EH (cell line): ENCODE results near the gene RDH12.
"Not testable (repeated sequence)": the region's sequence is repeated elsewhere in the genome, so short reads cannot be mapped to it uniquely, and the experiment has no call there.

Source experiments
- DNase-seq: peaks from one replicate; pipeline ENCODE4 v3.0.0-alpha.2; 2015; ENCODE audit warnings: low read depth

The RDH12 gene

DNA sequence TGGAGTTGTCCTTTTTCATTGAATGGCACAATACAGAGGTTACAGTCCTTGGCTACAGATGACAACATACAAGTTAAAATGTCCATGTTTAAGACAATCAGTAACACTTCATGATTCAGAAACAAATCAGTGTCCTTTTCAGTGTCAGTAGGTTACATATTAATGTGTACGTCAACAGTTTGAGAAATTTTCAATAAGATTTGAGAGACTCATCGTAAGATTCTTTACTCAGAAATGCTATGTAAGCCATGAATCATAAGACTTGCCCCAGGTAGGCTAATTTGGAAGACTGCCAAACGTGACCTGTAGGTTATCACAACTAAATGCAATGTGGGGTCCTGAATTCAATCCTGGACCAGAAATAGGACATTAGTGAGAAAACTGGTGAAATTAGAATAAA is 3.5 kb downstream of the RDH12 start:
- DNase-seq, result no peak

DNA sequence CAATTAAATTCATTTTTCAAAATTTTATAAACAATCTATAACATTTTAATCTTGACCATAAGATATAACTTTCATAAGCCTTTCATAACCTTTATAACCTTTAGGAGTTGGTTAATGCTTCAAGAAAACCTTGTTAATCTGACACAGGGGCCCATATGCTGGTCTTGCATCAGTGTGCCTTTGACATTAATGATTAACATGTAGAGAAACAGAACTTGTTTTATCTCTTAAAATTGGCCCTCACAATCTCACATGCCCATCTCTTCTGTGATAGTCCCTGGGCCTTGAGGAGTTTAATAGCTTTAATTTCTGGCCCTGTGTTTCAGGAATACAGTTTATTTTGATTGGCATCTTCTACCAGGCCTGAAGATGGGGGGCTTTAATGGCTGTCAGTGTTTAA is 7.7 kb downstream of the RDH12 start:
- not testable (repeated sequence) for DNase-seq

DNA sequence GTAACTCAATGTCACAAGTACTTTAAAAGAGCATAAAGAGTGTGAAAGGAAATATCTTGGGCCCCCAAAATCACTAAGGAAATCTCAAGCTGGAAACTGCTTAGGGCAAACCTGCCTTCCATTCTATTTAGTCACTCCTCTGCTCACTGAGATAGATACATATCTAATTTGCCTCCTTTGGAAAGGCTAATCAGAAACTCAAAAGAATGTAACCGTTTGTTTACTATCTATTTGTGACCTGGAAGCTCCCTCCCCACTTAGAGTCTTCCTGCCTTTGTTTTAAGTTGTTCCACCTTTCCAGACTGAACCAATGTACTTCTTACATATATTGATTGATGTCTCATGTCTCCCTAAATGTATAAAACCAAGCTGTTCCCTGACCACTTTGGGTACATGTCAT is 8.1 kb downstream of the RDH12 start:
- DNase-seq, result not testable (repeated sequence)

DNA sequence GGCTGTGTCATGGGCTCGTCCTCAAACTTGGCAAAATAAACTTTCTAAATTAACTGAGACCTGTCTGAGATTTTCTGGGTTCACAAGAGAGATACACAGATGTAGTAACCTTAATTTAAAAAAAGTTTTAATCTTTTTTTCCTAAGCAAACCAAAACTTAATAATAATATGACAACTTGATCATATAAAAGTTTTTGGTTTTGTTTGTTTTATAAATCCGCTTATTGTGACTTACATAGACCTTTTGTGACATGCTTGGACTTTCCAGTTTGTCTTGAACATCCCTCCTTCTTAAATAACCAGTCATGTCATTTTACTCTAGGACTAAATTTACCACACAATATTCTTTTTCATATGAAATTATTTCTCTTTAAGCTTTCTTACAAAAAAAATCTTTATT is 8.5 kb downstream of the RDH12 start:
- DNase-seq, result no peak

DNA sequence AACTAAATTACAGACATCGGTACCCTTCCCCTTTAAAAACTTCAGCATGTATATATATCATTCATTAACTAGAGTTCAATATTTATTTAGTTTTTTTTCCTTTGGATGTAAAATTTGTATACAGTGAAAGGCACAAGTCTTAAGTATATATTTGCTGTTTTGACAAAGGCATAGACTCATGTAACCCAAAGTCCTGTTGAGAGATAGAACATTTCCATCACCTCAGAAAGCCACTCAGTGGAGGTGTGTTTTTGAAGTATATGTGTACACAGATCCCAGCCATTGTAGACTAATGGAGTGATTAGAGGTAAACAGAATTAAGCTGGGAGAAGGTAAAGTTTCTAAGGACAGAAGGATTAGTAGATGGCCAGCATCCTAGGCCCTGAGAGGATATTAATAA is 15.4 kb downstream of the RDH12 start:
- no peak for DNase-seq

DNA sequence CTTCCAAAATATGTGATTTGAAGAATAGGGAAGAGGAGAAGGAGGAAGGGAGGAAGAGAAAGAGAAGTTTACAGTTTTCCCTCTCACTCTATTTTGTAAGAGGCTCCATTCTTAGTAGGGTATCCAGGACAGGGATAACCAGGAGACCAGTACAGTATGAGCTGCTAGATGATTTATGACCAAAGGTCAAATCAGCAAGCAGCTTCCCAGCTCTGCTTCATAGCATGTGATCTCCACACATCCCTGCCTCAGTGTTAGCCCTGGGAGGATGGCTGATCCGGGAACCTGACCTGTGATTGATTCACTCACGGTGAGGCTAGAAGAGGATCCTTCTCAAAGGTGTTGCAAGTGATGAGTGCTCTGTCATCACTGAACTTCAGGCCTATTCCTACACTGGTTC is 16.6 kb downstream of the RDH12 start:
- no peak for DNase-seq

DNA sequence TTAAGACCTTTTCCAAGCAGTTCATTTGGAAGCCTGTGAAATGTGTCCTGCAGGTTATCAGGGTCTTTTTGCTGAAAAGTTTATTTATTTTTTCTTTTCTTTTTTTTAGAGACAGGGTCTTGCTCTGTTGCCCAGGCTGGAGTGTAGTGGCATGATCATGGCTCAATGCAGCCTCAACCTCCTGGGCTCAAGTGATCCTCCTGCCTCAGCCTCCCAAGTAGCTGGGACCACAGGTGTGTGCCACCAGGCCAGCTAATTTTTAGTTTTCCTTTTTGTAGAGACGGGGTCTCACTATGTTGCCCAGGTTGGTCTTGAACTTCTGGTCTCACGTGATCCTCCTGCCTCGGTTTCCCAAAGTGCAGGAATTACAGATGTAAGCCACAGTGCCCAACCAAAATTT is 17.7 kb downstream of the RDH12 start:
- DNase-seq, result not testable (repeated sequence)

DNA sequence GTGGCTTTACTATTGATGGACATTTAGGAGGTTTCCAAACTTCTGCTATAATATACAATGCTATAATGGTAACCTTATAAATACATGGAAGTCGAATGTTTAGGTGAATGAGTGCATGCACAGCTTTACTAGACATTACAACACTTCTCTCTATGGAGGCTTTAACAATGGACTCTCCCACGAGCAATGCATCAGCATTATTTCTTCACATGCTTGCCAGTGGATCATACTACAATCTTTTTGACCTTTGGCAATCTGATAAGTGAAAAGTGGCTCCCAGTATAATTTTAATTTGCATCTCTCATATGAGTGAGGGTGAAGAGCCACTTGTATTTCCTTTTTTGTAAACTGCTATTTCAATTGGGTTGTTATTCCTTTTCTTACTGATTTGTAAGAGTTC is 18.2 kb downstream of the RDH12 start:
- no peak for DNase-seq

DNA sequence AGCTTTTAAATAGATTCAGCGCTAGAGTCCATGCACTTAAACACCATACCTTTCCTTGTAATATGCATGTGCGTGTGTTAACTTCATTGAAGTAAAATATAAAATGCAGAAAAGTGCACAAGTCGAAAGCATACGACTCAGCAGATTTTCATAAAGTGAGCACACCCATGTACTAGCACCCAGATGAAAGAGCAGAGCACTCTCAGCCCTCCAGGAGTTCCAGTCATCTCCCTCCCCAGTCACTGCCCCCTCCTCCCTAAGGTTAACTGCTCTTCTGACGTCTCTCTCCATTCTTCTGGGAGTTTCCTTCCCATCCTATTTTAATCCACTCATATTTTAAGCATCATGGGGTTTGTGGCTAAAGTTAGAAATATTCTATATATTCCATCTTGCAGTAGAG is 20.2 kb downstream of the RDH12 start:
- no peak for DNase-seq

DNA sequence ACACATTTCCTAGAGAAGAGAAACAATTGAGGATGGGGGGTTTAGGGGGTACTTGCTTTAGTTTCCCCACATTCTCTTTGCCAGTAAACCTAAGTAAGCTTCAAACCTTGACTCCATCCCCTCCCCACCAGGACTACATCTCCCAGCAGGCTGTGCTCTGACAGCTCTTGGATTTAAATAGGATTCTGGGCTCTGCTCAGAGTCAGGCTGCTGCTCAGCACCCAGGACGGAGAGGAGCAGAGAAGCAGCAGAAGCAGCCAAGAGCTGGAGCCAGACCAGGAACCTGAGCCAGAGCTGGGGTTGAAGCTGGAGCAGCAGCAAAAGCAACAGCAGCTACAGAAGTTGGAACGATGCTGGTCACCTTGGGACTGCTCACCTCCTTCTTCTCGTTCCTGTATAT is 20.6 kb downstream of the RDH12 start:
- peak; percentile 43 for DNase-seq

DNA sequence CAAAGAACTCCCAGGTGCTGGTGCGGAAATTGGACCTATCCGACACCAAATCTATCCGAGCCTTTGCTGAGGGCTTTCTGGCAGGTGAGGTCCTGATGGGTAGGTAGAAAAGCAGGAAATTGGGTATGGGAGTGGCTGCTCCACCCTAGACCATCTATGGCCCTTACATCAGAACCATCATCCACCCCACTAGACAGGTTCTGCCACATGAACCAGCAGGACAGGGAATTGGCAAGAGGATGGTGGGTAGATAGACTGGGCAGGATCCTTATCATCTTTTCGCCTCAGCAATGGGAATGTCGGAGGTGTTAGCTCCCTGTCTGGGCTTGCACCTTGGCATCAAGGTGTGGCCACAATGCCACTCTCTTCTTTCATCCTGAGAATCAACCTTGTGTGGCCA is 23.5 kb downstream of the RDH12 start:
- DNase-seq, result no peak

DNA sequence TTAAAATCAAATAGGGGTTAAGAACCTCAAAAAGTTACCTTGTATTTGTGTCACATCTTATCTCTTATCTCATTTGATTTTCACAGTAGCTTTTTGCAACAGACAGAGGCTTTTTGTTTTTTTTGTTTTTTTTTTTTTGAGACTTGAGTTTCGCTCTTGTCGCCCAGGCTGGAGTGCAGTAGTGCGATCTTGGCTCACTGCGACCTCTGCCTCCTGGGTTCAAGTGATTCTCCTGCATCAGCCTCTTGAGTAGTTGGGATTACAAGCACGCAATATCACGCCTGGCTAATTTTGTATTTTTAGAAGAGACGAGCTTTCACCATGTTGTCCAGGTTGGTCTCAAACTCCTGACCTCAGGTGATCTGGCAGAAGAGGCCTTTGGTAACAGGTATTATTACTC is 25.7 kb downstream of the RDH12 start:
- DNase-seq, result no peak

DNA sequence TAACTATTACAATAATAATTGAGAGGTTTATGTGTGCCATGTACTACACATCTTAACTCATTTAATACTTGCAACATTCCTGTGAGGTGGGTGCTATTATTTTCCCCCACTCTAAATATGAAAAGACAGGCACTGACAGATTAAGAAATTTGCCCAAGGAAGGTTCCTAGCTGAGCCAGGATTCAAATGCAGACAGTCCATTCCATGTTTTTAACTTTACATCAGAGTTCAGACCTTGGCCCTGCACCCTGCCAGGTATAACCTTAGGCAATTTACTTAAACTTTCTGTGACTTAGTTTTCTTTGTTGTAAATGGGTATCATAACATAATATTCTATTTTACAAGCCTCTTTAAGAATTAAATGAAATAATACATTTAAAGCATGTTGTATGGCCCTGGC is 26.6 kb downstream of the RDH12 start:
- DNase-seq, result no peak

DNA sequence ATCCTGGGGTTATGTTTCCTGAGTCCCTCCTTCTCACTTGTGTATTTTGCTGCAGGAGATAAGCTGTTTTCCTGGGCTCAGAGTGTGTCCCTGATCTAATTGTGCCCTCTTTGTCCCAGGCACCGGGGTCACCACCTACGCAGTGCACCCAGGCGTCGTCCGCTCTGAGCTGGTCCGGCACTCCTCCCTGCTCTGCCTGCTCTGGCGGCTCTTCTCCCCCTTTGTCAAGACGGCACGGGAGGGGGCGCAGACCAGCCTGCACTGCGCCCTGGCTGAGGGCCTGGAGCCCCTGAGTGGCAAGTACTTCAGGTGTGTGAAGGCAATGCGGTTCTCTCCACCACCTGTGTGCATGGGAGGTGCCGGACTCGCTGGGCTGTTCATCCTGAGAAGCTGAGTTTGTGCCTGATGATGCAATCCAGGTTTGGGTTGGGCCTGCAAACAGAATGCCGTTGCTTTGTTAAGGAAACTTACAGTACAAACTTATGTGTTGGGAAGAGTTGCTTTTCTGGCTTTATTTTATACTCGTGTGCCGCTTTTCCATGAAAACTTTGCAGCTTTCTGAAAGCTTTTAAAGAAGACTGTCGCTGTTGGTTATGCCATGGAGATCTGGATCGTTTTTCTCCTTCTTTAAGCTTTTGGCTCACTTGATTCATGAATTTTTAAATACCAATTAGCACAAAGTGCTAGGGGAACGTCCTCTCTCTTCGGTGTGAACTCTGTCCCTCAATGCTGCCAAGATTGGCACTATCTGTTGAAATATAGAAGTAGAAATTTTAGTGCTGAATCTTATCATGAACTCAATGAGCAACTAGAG is 27.6 kb downstream of the RDH12 start:
- no peak for DNase-seq

DNA sequence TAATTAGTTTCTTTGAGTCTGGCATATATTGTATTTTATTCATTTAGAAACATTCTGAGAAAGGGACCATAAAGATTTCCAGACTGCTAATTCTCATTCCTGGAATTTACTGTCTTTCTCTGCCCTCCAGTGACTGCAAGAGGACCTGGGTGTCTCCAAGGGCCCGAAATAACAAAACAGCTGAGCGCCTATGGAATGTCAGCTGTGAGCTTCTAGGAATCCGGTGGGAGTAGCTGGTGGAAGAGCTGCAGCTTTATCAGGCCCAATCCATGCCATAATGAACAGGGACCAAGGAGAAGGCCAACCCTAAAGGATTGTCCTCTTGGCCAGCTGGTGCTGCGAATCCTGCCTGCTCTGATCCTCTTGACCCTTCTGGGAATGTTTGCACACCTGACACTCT is 31.9 kb downstream of the RDH12 start:
- no peak for DNase-seq

DNA sequence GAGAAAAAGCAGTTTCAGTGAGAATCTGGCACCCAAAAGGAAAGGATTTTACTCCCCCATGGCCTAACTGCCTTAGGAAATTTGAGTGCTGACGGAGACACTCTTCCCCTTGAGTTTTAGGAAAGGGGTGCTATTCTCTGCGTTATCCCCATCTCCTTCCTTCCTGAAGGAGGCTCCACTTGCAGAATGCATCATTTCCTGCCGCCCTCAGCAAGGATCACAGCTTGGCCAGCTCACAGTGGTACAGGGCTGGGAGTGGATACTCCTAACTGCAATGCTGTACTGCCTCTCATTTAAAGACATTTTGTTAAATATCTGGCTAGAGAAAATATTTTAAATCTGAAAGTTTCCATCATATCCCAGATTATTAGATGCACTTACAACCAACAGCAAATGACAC is 33.0 kb downstream of the RDH12 start:
- DNase-seq, result peak; percentile 9

DNA sequence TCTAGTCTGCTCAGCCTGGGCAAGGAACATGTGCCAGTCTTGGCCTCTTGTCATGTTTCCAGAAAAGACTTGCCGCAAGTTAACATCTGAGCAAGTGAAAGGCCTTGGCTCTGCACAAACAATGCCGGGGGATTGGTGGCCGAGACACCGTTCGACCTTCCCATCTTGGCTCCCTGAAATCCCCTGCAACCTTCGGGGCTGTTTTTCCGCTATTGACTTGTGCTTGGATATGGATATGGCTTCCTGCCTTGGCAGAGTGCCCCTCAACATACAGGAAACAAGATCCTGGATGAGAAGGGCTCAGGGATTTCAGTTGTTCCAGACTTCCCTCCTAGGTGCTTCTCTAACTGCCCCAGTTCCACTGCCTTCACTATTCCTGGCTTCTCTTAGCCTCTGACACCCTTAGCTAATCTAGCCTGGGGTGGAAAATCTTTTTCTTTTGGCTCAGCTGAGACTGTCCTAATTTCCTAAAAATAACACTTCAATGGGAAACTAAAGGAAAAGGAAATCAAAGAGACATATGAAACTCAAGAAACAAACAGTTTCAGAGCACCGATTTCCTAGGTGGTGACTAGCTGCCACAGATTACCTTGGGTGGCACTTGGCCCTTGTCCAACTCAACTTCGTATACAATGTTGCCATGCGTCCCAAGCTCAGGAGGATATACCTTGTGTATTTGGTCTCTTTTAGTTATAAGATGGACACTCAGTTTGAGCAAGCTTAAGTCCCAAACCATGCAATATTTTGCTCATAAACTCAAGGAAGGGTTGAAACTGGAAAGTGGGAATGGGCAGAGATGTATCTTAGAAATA is 33.9 kb downstream of the RDH12 start:
- no peak for DNase-seq

DNA sequence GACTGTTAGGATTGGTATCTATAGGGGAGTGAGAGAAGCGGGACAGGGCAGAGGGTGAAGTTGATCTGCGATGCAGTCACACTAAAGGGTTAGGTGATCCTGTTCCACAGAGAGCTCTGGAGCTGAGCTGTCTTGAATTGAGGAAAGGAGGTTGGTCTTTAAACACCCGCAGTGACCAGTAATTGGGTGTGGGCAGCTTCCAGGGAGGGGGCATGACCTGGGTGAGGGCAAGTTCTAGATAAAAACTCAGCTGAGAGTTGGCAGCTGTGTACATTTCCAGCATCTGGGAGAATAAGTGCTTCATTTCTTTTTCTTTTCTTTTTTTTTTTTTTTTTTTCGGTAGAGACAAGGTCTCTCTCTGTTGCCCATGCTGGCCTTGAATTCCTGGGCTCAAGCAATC is 35.1 kb downstream of the RDH12 start:
- no peak for DNase-seq

DNA sequence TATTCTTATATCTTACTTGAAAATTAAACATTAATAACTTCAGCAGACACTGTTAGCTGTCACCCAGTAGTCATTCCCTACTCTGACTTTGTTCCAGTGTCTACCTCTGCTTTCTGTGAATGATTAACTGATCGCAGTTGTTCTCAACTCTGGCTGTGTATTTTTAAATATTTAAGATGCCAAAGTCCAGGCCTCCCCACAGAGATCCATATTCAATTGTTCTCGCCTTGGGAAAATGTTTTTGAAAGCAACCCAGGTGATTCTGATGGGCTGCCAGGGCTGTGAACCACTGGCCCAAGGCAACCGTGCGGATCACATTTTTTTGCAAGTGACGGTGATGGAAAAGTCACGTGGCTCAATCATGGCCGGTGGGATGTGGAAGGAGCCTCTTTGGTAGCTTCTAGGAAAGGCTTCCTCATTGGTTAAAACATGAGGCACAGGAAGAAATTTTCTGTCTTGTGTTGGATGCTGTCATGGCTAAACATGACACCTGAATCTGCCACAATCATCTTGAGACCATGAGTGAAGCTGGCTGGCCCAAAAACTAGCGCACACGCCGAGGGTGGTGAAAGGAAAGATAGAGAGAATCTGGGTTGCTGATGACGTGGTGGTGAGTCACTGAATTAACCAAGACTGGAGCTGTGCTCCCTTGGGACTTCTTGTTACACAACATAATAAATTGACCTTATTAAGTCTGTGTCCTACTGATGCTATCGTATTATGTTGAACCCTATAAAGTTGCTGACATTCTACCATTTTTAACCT is 37.2 kb downstream of the RDH12 start:
- DNase-seq, result peak; percentile 90

DNA sequence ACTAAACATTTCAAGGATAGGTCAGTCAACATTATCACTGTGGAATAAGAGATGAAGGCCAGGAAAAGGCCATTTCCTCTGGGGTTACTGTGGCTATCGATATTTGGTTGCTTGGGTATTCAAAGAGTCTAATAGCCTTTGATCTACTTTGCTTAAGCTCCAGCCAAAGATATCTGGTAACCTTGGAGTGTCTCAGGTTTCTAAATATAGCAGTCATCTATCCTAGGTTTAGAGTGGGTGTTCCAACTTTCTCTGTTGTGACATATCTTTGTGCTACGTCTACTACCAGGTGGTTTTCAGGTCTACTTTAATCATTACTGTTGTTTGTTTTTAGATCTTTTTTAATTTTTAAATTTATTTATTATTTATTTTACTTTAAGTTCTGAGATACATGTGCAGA is 42.4 kb downstream of the RDH12 start:
- no peak for DNase-seq

DNA sequence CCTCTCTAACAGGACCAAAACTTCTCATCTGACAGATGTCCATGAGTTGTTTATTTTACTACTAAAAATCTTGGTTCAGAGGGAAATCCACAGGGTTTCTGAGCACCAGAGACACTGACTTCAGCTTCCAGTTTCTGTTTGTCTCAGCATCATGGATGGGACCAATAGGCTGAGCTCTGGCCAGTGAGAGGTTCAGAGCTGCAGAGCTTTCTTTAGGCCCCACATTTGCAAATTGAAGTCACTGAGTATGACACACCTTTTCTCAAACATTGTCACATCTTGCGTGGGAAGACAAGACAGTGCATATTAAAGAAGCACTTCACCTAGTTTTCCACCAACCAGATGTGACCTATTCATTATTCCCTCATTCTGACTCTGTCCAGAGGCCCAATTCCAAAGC is 45.2 kb downstream of the RDH12 start:
- no peak for DNase-seq

DNA sequence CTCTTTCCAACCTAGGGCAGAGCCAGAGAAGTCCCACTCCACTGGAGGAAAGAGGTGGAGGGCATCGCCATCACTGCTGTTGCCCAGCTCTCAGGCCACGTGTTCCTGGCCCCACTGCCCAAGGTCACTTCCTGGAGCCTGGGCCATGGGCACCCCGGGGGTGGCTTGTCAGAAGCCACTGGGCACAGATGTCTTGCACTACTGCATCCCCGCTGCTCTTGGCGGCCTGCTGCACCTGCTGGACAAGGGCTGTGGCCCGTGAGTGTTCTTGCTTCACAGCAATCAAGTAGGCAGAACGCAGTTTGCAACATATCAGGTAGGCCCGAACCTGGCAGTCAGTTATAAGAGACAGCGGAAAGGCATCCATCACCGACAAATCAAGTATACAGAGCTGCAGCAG is 46.6 kb downstream of the RDH12 start:
- no peak for DNase-seq
